ENCODE data around the gene FCGBP.

Gene FCGBP

DNA sequence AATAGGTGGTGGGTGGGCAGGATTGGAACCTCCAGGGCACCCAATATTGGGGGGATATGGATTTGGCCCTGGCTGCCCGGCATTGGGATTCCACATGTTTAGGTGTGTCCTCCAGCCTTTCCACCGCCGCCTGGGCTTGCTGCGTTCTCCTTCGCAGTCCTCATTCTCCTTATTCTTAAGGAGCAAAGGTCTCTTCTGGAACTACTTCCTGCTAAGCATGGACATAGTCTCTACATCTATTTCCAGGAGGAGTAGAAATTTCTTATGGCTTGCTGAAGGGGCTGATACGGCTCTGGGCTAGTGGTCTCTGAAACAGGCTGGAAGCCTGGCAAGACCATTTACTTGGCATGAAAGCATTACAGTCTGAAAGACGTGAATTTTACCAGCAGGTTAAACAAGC lies 9.2 kb upstream of the FCGBP start:
- no peak for DNase-seq

DNA sequence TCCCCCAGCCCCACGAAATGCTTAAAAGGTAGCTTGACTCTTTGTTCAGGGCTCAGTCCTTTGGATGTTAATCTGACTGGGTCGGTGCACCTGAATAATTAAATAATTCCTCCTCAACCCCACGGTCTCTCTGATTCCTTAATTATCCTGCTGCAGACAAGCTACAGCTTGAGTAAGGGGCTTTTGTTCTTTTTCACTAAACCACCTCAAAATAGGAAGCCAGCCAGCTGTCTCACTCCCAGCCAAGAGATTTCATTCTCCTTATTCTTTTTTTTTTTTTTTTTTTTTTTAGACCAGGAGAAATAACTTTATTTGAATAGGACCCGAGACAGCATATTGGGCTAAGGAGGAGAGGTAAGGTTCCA lies 7.9 kb upstream of the FCGBP start:
- DNase-seq = no peak

- DNase-seq = peak; percentile 20
Observed at GRCh38 chr19:39941615-39942365, 7.4 kb upstream of the FCGBP start.

DNA sequence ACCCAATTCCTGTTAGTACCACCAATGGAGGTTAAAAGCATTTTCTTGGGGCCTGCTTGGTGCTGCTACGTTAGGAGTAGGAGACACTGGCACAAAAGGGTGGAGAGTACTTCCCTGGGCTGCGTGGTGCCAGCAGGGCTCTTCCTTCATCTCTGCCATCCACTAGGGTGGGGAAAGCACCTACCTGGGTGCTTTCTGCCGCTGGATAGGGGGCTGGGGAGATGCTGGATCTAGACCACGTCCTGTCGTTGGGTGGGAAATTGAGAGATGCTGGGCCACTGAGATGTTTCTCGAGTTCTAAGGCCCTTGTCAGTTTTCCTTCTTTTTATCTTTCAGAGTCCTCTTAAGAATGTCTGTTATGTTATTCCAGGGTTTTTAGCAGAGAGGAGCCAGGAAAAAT lies 6.7 kb upstream of the FCGBP start:
- no peak for DNase-seq

DNA sequence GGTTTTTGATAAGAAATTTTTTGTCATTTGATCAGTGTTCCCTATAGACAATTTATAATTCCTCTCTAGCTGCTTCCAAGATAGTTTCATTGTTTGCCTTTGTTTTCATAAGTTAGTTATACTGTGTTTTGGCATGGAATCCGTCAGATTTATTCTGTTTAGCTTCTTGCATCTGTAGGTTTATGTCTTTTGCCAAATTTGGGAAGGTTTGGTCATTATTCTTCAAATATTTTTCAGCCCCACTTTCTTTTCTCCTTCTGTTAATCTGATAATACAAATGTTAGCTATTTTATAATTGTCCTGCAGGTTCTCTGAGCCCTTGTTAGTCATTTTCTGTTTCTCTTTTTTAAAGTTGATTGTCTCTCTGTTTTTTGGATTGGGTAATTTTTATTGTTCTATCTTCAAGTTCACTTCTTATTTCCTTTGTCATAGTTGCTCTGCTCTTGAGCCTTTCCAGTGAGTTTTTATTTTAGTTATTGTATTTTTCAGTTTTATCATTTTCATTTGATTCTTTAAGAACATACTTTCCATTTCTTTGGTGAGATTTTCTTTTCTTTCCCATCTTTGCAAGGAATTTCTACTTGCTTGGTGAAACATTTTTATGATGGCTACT lies 5.9 kb upstream of the FCGBP start:
- DNase-seq = no peak

DNA sequence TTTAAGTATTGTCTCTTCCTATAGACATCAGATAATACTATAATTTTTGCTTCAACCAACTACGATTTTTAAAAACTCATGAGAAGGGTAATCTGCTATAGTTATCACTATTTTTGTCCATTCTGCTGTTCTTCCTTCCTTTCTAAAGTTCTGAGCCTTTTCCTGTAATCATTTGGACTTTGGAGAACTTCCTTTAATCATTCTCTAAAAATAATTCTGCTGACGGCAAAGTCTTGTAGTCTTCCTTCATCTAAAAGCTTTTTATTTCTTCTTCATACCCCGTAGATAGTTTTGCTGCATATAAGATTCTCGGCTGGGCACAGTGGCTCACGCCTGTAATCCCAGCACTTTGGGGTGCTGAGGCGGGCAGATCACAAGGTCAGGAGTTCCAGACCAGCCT lies 5.1 kb upstream of the FCGBP start:
- DNase-seq = no peak

GRCh38 chr19:39937787-39938186 lies 3.4 kb upstream of the FCGBP start:
- no peak for DNase-seq

GRCh38 chr19:39937094-39937720 lies 2.8 kb upstream of the FCGBP start:
- no peak for DNase-seq

DNA sequence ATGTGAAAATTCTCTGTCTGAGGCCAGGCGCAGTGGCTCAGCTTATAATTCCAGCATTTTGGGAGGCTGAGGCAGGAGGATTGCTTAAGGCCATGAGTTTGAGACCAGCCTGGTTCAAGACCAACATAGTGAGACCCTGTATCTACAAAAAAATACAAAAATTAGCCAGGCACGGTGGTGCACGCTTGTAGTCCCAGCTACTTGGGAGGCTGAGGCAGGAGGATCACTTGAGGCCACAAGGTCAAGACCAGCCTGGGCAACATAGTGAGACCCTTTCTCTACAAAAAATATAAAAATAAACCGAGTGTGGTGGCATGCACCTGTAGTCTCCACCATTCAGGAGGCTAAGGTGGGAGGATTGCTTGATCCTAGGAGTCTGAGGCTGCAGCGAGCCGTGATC lies 2.2 kb upstream of the FCGBP start:
- no peak for DNase-seq

GRCh38 chr19:39936020-39936419 lies 1.6 kb upstream of the FCGBP start:
- DNase-seq = no peak

- DNase-seq = no peak
Observed at GRCh38 chr19:39935364-39935661, 879 bp upstream of the FCGBP start.

GRCh38 chr19:39929750-39930149 lies 4.7 kb downstream of the FCGBP start:
- no peak for DNase-seq

GRCh38 chr19:39928357-39928725 lies 6.1 kb downstream of the FCGBP start:
- no peak for DNase-seq

- DNase-seq = no peak
Observed at GRCh38 chr19:39927524-39928356, 6.7 kb downstream of the FCGBP start.

DNA sequence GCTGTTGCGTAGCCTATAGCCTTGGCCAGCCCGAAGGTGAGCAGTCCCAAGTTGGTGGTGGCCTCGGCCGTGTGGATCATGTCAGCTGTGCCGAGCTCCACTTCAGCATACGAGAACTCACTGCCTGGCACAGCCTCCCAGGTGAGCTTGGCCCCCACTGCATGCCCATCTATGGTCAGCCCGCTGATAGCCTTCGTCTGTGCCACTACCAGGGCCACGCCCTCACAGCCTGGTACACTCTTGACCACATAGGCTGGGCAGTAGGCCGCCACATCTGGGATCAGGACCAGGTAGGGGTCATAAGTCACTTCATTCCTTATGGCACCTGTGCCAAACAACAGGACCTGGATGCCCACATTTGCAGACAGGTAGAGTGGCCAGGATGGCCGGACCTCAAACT lies 7.4 kb downstream of the FCGBP start:
- DNase-seq = no peak

DNA sequence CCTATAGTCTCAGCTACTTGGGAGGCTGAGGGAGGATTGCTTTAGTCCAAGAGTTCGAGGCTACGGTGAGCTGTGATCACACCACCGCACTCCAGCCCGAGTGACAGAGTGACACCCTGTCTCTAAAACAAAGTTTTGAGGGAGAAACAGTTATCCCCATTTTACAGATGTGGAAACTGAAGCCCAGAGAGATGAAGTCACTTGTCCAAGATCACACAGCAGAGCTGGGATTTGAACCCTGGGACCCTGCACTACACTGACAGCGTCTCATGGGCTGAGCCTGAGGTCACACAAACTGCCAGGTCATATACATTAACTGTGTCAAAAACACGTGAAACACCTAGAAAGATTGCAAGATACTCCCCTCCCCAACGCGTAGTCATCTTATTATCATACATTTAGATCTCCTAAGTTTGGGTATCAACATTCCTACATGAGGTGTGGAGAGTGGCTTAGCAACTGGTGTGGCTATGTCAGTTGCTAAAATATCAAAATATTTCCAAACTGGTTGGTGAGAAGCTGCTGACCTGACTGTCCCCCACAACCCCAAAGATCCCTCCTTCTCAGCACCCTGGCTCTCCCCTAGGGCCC lies 8.2 kb downstream of the FCGBP start:
- DNase-seq = no peak

GRCh38 chr19:39924952-39925351 lies 9.5 kb downstream of the FCGBP start:
- DNase-seq = no peak

DNA sequence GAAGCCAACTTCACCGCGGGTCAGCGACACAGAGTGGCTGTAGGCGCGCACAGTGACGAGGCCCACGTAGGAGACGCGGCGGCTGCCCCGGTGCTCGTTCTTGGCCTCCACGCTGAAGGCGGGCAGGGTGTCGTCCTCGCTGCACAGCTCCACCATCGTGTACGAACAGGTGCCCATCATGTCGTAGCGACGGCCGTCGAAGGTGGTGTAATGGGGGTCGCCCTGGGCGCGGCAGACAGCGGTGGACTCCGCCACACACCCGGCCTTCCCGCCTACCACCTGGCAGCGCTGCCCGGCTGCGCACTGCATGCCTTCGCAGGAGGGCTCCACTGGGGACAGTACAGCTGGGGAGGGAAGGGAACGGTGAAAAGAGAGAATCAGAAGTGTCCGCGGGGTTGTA lies 10.0 kb downstream of the FCGBP start:
- DNase-seq = no peak

DNA sequence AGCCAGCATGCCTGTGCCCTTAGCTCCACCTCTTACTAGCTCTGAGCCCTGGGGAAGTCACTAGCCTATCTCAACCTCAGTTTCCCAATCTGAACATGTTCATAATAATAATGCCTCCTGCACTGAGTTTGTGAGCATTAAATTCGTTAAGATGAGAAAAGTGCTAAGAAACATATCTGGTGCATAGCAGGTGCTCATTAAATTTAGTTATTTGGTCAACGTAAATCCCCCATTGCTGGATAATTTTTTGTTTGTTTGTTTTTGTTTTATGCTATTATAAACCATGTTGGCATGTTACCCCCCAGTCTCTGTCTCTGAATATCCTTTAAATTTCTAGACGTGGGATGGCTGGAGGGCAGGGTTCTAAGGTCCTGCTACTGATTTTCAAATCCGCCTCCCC lies 10.6 kb downstream of the FCGBP start:
- no peak for DNase-seq

DNA sequence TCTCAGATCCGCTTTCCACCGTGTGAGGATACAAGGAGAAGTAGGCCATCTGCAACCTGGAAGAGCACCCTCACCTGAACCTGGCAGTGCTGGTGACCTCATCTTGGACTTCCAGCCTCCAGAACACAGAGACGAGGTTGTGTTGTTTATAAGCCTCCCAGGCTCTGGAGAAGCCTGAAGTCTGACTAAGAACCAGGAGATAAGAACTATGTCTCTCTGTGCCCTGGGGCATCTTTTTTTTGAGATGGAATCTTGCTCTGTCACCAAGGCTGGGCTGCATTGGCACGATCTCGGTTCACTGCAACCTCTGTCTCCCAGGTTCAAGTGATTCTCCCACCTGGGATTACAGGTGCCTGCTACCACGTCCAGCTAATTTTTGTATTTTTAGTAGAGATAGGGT lies 14.5 kb downstream of the FCGBP start:
- no peak for DNase-seq

DNA sequence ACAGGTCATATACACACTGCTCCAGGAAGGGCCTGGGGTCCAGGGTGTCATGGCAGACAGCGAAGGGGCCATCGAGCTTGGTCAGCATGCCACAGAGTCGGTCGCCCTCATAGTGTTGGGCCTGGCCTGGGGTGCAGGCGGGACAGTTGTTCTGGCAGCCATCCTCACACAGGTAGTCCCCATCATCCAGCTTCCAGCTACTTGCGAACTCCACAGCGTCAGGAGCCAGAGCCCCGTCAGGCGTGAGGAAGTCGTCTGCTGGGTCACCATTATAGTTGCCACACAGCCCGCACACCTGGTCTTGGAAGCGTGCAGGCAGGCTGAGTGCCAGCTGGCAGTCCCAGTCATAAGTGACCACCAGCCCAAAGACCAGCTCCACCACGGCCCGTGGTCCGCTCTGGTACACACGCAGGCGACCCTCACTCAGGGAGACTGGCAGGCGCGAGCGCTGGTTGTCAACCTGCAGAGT lies 16.2 kb downstream of the FCGBP start:
- no peak for DNase-seq

DNA sequence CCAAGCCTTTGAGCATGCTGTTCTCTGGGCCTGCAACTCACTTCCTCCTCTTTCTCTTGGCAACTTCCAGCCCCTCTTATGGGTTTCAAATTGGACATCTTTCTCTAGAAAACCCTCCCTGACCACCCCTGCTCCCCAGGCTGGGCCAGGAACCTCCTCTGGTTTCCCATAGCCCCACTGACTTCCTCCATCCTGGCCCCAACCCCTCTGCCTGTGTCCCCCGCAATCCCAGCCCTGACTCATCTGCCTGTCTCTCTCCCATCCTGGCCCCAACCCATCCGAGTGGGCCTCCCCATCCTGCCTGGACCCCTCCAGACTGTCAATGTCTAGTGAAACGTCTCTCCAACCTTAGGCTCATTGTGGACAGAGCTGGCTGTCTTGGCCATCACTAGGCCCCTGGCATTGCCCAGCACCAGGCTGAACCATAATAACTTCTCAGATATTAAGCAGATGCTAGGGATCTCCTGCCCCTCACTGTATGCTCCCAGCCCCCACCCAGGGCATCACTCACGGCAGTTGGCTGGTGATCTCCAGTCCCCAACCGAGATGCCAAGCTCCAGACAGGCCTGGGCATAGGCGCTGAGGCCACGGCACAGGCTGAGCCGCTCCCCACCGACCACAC lies 16.8 kb downstream of the FCGBP start:
- no peak for DNase-seq

Data from fibroblast of skin of back (primary cell).